ENCODE data around the gene PCYT2. TPM values are rescaled to one million over a fixed set of nuclear protein-coding genes. Genes with fewer than 3 reads are reported as not detected.

The PCYT2 gene
- total and polyA plus RNA-seq, 2 donors (not counting 3 experiments of a cell fraction or from before 2014, with no cell fraction given), result 52.0 to 57.1 TPM

GRCh38 chr17:81926451-81927151 lies 15.4 kb upstream of the PCYT2 start:
- DNase-seq (ENCODE audit: low read depth, low spot score), result peak; percentile 74
- peak overlapping the region; percentile 79 for H3K4me2 ChIP-seq (ENCODE audit: insufficient read depth, low read length)
- peak overlapping the region; percentile 94 for H3K9ac ChIP-seq (replicated peaks; ENCODE audit: extremely low read depth, insufficient read depth, low read length)
- FAIRE-seq, result peak; percentile 97
- peaks cover 17% of the 10 kb centered on the region for H3K4me1 ChIP-seq (ENCODE audit: control insufficient read depth, extremely low read depth, insufficient read depth, low read length)
- no peak overlapping the region for H2AFZ ChIP-seq (ENCODE audit: low read depth, low read length)
- intact Hi-C loops (cut with micrococcal nuclease), result loop anchor here (1.0 to 5.0 kb wide), 6 partner anchors 11 to 228 kb away; partner anchors contain the start of genes CENPX, LRRC45, P4HB and PCYT2
- ChIA-PET POLR2A (interaction anchor here (0.6 to 1.2 kb wide), 4 partner anchors 9 to 279 kb away, joined by 3 to 10 read pairs (median 4); partner anchors contain the start of gene ANAPC11), CTCF (interaction anchor here (1.1 to 3.0 kb wide), 8 partner anchors 9 to 104 kb away, joined by 3 to 24 read pairs (median 8); partner anchors contain the start of gene NOTUM)
- H3K9me3 ChIP-seq (replicated peaks; ENCODE audit: control insufficient read depth, insufficient read depth, low read length), result no peaks in the 10 kb centered on the region
- peak overlapping the region; percentile 17 to 64 (median 49) for H3K4me3 ChIP-seq (replicated peaks in 1 of 3; ENCODE audit: insufficient read depth in 1 of 3, low read depth in 1 of 3, low read length in 3 of 3)
- no peak for TF ChIP-seq CTCF (IDR thresholded peaks at IDR 0.05; ENCODE audit: extremely low read depth in 1 of 2, insufficient read depth in 1 of 2, low read depth in 1 of 2, low read length in 2 of 2)
- TF ChIP-seq MYC (IDR thresholded peaks at IDR 0.05; ENCODE audit: low read depth, low read length), result no peak
- TF ChIP-seq EZH2 (IDR thresholded peaks at IDR 0.05; ENCODE audit: borderline replicate concordance, low read depth, low read length, severe bottlenecking), result no peak
- TF ChIP-seq POLR2AphosphoS5 (IDR thresholded peaks at IDR 0.05; ENCODE audit: insufficient read depth, low read depth, low read length), result peak; percentile 54
- TF ChIP-seq JUN (IDR thresholded peaks at IDR 0.05; ENCODE audit: borderline replicate concordance, insufficient read depth, insufficient read length, low read depth), result no peak
- TF ChIP-seq GATA2 (IDR thresholded peaks at IDR 0.05; ENCODE audit: insufficient read depth, insufficient read length, low read depth, low read length), result no peak
- peak; percentile 4 for TF ChIP-seq POLR2A (IDR thresholded peaks at IDR 0.05; ENCODE audit: low read depth, low read length)
- no peak for TF ChIP-seq MAX (IDR thresholded peaks at IDR 0.05; ENCODE audit: insufficient read depth, insufficient read length)
- peak; percentile 53 for TF ChIP-seq FOS (IDR thresholded peaks at IDR 0.05; ENCODE audit: borderline replicate concordance, insufficient read depth, low read length)
- H3K36me3 ChIP-seq (ENCODE audit: control insufficient read depth in 2 of 2, extremely low read depth in 1 of 2, insufficient read depth in 2 of 2, low read length in 2 of 2), result peaks cover 0 to 8% of the 10 kb centered on the region in 2 experiments
- no peaks in the 10 kb centered on the region for H3K9me1 ChIP-seq (replicated peaks; ENCODE audit: control insufficient read depth, extremely low read depth, insufficient read depth, low read length)
- peak overlapping the region; percentile 77 for H3K27ac ChIP-seq (ENCODE audit: insufficient read depth, low read depth, low read length)
- peaks cover 53% of the 10 kb centered on the region for H3K79me2 ChIP-seq (ENCODE audit: control insufficient read depth, insufficient read depth, low read length)
- no peaks in the 10 kb centered on the region for H3K27me3 ChIP-seq (ENCODE audit: control insufficient read depth in 2 of 2, insufficient read depth in 2 of 2, low read length in 2 of 2)
- BruUV-seq (replicated peaks), result TSS peak; percentile 78
- dilution Hi-C loops (cut with MboI; ENCODE audit: extremely low pct_ligation_motif_present, low sequenced_read_pairs), result no loop called here
- no peaks in the 10 kb centered on the region for H4K20me1 ChIP-seq (replicated peaks; ENCODE audit: control insufficient read depth, extremely low read depth, insufficient read depth, low read length)

Measured in endothelial cell of umbilical vein (primary cell).